ENCODE data around the gene TPST2. TPM values are rescaled to one million over a fixed set of nuclear protein-coding genes. Genes with fewer than 3 reads are reported as not detected.

Gene TPST2
- total RNA-seq, 1 experiment from 2014 or later, result 11.8 TPM

GRCh38 chr22:26556904-26557303 is 33.0 kb downstream of the TPST2 start (continued):
- no peak for TF ChIP-seq ZBTB33 (IDR thresholded peaks at IDR 0.05; ENCODE audit: extremely low read depth, insufficient replicate concordance, low read length)
- TF ChIP-seq CEBPB (IDR thresholded peaks at IDR 0.05; ENCODE audit: low read depth), result no peak

GRCh38 chr22:26555478-26555877 is 34.5 kb downstream of the TPST2 start:
- H3K9me2 ChIP-seq (ENCODE audit: insufficient read depth), result no peaks in the 10 kb centered on the region
- ChIA-PET POLR2A (no interaction called here), RAD21 (ENCODE audit: low non-redundant PET in 1 of 2, low total read pairs in 2 of 2, uncharacterized antibody in 2 of 2, unreplicated experiment in 2 of 2) (no interaction called here), CTCF (interaction anchor here (0.6 kb wide), 1 partner anchor 9 kb away, joined by 3 read pairs; no protein-coding TSS in a partner anchor)
- no TSS peak for BruUV-seq (replicated peaks)
- no peaks in the 10 kb centered on the region for H3K9me3 ChIP-seq (ENCODE audit: control insufficient read depth in 1 of 2, insufficient read depth in 1 of 2, low read depth in 1 of 2, low read length in 2 of 2)
- H3K36me3 ChIP-seq (ENCODE audit: control insufficient read depth in 1 of 2, insufficient read depth in 2 of 2, low read length in 2 of 2), result no peaks in the 10 kb centered on the region
- no peak for TF ChIP-seq YY1 (IDR thresholded peaks at IDR 0.05; ENCODE audit: extremely low read depth, insufficient replicate concordance, low read depth, low read length)
- TF ChIP-seq CBX3 (IDR thresholded peaks at IDR 0.05; ENCODE audit: low read depth), result no peak
- TF ChIP-seq MAX (IDR thresholded peaks at IDR 0.05), result no peak
- no peak for TF ChIP-seq SIN3A (IDR thresholded peaks at IDR 0.05; ENCODE audit: low read depth)
- no peak for TF ChIP-seq JUND (IDR thresholded peaks at IDR 0.05)
- TF ChIP-seq ELF1 (IDR thresholded peaks at IDR 0.05; ENCODE audit: borderline replicate concordance, low read depth), result no peak
- TF ChIP-seq ZFX (IDR thresholded peaks at IDR 0.05), result no peak
- no peak for TF ChIP-seq EZH2 (IDR thresholded peaks at IDR 0.05)
- TF ChIP-seq, protein P1, sequence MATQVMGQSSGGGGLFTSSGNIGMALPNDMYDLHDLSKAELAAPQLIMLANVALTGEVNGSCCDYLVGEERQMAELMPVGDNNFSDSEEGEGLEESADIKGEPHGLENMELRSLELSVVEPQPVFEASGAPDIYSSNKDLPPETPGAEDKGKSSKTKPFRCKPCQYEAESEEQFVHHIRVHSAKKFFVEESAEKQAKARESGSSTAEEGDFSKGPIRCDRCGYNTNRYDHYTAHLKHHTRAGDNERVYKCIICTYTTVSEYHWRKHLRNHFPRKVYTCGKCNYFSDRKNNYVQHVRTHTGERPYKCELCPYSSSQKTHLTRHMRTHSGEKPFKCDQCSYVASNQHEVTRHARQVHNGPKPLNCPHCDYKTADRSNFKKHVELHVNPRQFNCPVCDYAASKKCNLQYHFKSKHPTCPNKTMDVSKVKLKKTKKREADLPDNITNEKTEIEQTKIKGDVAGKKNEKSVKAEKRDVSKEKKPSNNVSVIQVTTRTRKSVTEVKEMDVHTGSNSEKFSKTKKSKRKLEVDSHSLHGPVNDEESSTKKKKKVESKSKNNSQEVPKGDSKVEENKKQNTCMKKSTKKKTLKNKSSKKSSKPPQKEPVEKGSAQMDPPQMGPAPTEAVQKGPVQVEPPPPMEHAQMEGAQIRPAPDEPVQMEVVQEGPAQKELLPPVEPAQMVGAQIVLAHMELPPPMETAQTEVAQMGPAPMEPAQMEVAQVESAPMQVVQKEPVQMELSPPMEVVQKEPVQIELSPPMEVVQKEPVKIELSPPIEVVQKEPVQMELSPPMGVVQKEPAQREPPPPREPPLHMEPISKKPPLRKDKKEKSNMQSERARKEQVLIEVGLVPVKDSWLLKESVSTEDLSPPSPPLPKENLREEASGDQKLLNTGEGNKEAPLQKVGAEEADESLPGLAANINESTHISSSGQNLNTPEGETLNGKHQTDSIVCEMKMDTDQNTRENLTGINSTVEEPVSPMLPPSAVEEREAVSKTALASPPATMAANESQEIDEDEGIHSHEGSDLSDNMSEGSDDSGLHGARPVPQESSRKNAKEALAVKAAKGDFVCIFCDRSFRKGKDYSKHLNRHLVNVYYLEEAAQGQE (IDR thresholded peaks at IDR 0.05; ENCODE audit: low read depth), result no peak
- no peak for TF ChIP-seq EGR1 (IDR thresholded peaks at IDR 0.05; ENCODE audit: low read depth)
- TF ChIP-seq FOSL1 (IDR thresholded peaks at IDR 0.05; ENCODE audit: low read depth), result no peak
- no peak for TF ChIP-seq EZH2phosphoT487 (IDR thresholded peaks at IDR 0.05; ENCODE audit: borderline replicate concordance)
- no peak for TF ChIP-seq SP1 (IDR thresholded peaks at IDR 0.05; ENCODE audit: low read depth)
- TF ChIP-seq SRF (IDR thresholded peaks at IDR 0.05; ENCODE audit: low read depth), result no peak
- no peak for TF ChIP-seq CEBPB (IDR thresholded peaks at IDR 0.05; ENCODE audit: low read depth)
- H3K4me2 ChIP-seq (ENCODE audit: low read length), result no peak overlapping the region
- no peak for ATAC-seq
- H4K20me1 ChIP-seq (ENCODE audit: insufficient read depth), result no peaks in the 10 kb centered on the region
- H3K27me3 ChIP-seq (ENCODE audit: insufficient read depth, low read length), result no peaks in the 10 kb centered on the region
- no peak overlapping the region for H3K9ac ChIP-seq (ENCODE audit: low read length)
- intact Hi-C loops (cut with micrococcal nuclease), result no loop called here
- peaks cover 8 to 12% of the 10 kb centered on the region in 2 experiments for H3K4me1 ChIP-seq (ENCODE audit: control insufficient read depth in 1 of 2, insufficient read depth in 2 of 2, low read length in 2 of 2)
- H3K4me3 ChIP-seq (replicated peaks in 1 of 2; ENCODE audit: low read depth in 1 of 2, low read length in 2 of 2), result no peak overlapping the region
- H3K27ac ChIP-seq (ENCODE audit: low read depth, low read length), result no peak overlapping the region
- no peaks in the 10 kb centered on the region for H3K79me2 ChIP-seq (ENCODE audit: insufficient read depth, low read length)
- H2AFZ ChIP-seq (ENCODE audit: low read depth, low read length, poor library complexity, severe bottlenecking), result no peak overlapping the region
- DNase-seq (ENCODE audit: low read depth, low spot score), result no peak

Measured in HCT116 (cell line).